ENCODE data around the gene FBLL1. TPM values are rescaled to one million over a fixed set of nuclear protein-coding genes. Genes with fewer than 3 reads are reported as not detected.
A peak's percentile ranks its signal among the peaks of the same experiment; 100 is the strongest.

The FBLL1 gene
- total RNA-seq, 1 experiment from 2014 or later: 7.5 TPM

DNA sequence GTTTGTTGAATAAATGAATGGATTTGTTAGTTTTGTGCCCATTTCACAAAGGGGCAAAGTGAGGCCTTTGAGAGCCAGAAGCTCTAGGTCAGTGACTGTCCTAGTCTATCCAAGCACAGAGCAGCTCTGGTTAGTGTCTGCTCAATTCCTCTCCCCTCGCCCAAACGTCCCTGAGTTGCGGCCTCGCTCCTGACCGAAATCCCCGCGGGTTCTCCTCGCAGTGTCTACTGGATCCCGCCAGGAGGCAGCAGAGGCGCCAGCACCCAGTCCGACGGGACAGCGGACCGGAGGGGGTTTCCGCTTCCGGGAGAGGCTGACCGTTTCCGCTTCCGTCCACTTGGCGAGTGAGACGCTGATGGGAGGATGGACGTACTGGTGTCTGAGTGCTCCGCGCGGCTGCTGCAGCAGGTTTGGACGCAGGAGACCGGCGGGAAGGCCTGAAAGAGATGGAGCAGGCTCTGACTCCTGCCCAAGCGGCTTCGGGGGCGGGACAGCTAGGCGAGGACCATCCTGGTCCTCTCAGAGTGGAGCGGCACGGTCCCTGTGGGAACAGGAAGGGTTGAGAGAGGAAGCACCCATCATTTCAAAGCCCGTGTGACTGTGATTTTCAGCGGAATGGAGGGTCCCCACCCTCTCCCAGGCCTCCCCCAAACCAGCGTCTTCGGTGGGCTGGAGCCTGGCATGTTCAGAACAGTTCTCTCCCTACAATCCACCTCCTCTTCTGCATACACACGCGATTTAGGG lies 42.8 kb upstream of the FBLL1 start, which contains the start of gene RARS1:
TSS of gene RARS1 (plus strand) at position 336 of the 744 bp plus-strand sequence. CDS start at position 364, 28 bp downstream.
- intact Hi-C loops (cut with micrococcal nuclease; ENCODE audit: unreplicated experiment) (loop anchor here (2.0 kb wide), 1 partner anchor 218 kb away; no protein-coding TSS in a partner anchor), in situ Hi-C loops (cut with HindIII; ENCODE audit: low pct_unique_long_range_greater_than_20kb, low sequenced_read_pairs) (no loop called here)
- peaks cover 20% of the 10 kb centered on the region for H3K36me3 ChIP-seq (ENCODE audit: control insufficient read depth, insufficient read depth, low read length)
- peak within 1 kb of the TSS; percentile 95 to 99 for H3K4me3 ChIP-seq (ENCODE audit: low read depth in 2 of 2, low read length in 2 of 2)
- BruUV-seq (replicated peaks): TSS peak; percentile 89
- TF ChIP-seq, protein P1, sequence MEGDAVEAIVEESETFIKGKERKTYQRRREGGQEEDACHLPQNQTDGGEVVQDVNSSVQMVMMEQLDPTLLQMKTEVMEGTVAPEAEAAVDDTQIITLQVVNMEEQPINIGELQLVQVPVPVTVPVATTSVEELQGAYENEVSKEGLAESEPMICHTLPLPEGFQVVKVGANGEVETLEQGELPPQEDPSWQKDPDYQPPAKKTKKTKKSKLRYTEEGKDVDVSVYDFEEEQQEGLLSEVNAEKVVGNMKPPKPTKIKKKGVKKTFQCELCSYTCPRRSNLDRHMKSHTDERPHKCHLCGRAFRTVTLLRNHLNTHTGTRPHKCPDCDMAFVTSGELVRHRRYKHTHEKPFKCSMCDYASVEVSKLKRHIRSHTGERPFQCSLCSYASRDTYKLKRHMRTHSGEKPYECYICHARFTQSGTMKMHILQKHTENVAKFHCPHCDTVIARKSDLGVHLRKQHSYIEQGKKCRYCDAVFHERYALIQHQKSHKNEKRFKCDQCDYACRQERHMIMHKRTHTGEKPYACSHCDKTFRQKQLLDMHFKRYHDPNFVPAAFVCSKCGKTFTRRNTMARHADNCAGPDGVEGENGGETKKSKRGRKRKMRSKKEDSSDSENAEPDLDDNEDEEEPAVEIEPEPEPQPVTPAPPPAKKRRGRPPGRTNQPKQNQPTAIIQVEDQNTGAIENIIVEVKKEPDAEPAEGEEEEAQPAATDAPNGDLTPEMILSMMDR (IDR thresholded peaks at IDR 0.05): peak; percentile 98
- no peak for TF ChIP-seq TCF7L2 (IDR thresholded peaks at IDR 0.05; ENCODE audit: low read depth, low read length)
- TF ChIP-seq, protein P2, sequence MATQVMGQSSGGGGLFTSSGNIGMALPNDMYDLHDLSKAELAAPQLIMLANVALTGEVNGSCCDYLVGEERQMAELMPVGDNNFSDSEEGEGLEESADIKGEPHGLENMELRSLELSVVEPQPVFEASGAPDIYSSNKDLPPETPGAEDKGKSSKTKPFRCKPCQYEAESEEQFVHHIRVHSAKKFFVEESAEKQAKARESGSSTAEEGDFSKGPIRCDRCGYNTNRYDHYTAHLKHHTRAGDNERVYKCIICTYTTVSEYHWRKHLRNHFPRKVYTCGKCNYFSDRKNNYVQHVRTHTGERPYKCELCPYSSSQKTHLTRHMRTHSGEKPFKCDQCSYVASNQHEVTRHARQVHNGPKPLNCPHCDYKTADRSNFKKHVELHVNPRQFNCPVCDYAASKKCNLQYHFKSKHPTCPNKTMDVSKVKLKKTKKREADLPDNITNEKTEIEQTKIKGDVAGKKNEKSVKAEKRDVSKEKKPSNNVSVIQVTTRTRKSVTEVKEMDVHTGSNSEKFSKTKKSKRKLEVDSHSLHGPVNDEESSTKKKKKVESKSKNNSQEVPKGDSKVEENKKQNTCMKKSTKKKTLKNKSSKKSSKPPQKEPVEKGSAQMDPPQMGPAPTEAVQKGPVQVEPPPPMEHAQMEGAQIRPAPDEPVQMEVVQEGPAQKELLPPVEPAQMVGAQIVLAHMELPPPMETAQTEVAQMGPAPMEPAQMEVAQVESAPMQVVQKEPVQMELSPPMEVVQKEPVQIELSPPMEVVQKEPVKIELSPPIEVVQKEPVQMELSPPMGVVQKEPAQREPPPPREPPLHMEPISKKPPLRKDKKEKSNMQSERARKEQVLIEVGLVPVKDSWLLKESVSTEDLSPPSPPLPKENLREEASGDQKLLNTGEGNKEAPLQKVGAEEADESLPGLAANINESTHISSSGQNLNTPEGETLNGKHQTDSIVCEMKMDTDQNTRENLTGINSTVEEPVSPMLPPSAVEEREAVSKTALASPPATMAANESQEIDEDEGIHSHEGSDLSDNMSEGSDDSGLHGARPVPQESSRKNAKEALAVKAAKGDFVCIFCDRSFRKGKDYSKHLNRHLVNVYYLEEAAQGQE (IDR thresholded peaks at IDR 0.05; ENCODE audit: insufficient read depth in 1 of 2, low read depth in 2 of 2, low read length in 1 of 2): peak; percentile 63 to 86
- peak; percentile 98 for TF ChIP-seq POLR2AphosphoS5 (IDR thresholded peaks at IDR 0.05; ENCODE audit: low read depth, low read length)
- TF ChIP-seq SIN3A (IDR thresholded peaks at IDR 0.05; ENCODE audit: borderline replicate concordance, insufficient read depth, low read depth, low read length): peak; percentile 65; the same call in 1 of the 2 replicates
- peak; percentile 90 for DNase-seq (ENCODE audit: low read depth, low spot score)
- peak; percentile 99 for ATAC-seq
- peak within 1 kb of the TSS; percentile 93 for H3K27ac ChIP-seq (ENCODE audit: low read length)
- no peaks in the 10 kb centered on the region for H3K9me3 ChIP-seq (ENCODE audit: control insufficient read depth, insufficient read depth, low read depth, low read length)
- no peaks in the 10 kb centered on the region for H3K27me3 ChIP-seq (ENCODE audit: control insufficient read depth, insufficient read depth, low read length)
- ChIA-PET POLR2A (no interaction called here), CTCF (no interaction called here)
- H3K4me1 ChIP-seq (ENCODE audit: control insufficient read depth, insufficient read depth, low read length): no peaks in the 10 kb centered on the region; the same call in 1 of the 2 replicates

DNA sequence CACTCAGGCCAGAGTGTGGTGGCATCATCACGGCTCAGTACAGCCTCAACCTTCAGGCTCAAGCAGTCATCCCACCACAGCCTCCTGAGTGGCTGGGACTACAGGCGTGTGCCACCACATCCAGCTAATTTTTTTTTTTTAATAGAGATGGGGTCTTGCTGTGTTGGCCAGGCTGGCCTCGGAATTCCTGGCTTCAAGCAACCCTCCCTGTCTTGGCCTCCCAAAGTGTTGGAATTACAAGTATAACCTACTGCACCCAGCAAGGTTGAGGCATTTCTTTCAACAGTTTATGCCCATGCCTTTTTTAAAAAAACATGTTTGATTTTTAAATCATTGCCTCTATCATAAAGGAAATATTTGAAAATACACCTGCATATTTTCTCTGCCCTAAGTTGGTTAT lies 40.0 kb upstream of the FBLL1 start:
- DNase-seq (ENCODE audit: low read depth, low spot score) (no peak), ATAC-seq (no peak)
- H3K36me3 ChIP-seq (ENCODE audit: control insufficient read depth, insufficient read depth, low read length): peaks cover 38% of the 10 kb centered on the region
- H3K4me1 ChIP-seq (ENCODE audit: control insufficient read depth, insufficient read depth, low read length): no peaks in the 10 kb centered on the region; the same call in 1 of the 2 replicates
- H3K4me3 ChIP-seq (ENCODE audit: low read depth in 2 of 2, low read length in 2 of 2): no peak overlapping the region
- in situ Hi-C loops (cut with HindIII; ENCODE audit: low pct_unique_long_range_greater_than_20kb, low sequenced_read_pairs): no loop called here
- intact Hi-C loops (cut with micrococcal nuclease; ENCODE audit: unreplicated experiment): no loop called here
- H3K9me3 ChIP-seq (ENCODE audit: control insufficient read depth, insufficient read depth, low read depth, low read length): no peaks in the 10 kb centered on the region
- H3K27me3 ChIP-seq (ENCODE audit: control insufficient read depth, insufficient read depth, low read length): no peaks in the 10 kb centered on the region
- TF ChIP-seq, protein P2 (IDR thresholded peaks at IDR 0.05; ENCODE audit: insufficient read depth in 1 of 2, low read depth in 2 of 2, low read length in 1 of 2): no peak
- no peak for TF ChIP-seq SIN3A (IDR thresholded peaks at IDR 0.05; ENCODE audit: borderline replicate concordance, insufficient read depth, low read depth, low read length)
- no peak for TF ChIP-seq POLR2AphosphoS5 (IDR thresholded peaks at IDR 0.05; ENCODE audit: low read depth, low read length)
- no peak for TF ChIP-seq TCF7L2 (IDR thresholded peaks at IDR 0.05; ENCODE audit: low read depth, low read length)
- TF ChIP-seq, protein P1 (IDR thresholded peaks at IDR 0.05): no peak
- no peak overlapping the region for H3K27ac ChIP-seq (ENCODE audit: low read length)
- POLR2A ChIA-PET: no interaction called here
- CTCF ChIA-PET: no interaction called here
- no TSS peak for BruUV-seq (replicated peaks)

All from Panc1 (cell line).